NCI-H1092 (cell line): ENCODE results near the gene PAX7.

ENCODE experiments used
- DNase-seq: peaks from one replicate; lab custom pipeline; 2025; lab: John Stamatoyannopoulos, UW

PAX7 gene

DNA sequence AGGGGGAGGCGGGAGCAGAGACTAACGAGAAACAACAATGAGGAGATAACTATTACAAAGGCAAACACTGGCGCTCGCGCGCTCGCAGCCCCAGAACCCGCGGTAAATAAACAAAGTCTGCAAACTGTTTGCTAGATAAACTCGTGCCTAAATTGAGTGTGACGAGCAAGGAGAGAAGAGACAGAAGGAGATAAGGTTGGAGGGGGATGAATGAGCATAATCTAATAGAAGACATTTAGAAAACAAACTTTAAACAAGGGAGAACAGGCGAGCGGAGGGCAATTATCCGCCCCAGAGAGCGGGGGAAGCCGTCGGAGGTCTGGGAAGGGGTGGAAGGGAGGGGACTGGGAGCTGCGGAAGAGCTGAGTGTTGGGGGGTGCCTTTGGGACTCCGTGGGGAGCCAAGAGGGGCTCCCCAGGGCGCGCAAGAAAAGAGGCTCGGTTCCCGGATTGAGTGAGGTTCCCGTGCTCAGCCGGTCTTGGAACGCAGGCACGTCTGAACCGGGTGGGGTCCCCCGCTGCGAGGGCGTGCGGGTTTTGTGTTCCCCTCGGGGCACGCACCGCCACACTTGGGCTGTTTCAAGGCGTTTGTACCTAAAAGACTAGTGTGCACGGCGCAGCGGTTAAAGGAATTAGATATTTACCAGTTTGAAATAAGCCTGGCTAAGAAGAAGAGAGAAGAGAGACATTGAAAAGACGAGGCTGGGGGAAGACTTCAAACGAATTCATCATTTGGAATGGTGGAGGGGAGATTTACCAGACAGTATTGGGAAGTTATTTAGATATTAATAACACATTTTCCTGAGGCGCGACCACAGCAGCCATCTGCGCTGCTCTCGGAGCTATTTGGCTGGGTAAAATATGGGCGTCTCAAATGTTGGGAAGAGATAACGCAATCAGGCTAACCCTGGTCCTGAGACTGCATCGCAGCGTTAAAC lies 10.6 kb downstream of the PAX7 start:
- DNase-seq: no peak

DNA sequence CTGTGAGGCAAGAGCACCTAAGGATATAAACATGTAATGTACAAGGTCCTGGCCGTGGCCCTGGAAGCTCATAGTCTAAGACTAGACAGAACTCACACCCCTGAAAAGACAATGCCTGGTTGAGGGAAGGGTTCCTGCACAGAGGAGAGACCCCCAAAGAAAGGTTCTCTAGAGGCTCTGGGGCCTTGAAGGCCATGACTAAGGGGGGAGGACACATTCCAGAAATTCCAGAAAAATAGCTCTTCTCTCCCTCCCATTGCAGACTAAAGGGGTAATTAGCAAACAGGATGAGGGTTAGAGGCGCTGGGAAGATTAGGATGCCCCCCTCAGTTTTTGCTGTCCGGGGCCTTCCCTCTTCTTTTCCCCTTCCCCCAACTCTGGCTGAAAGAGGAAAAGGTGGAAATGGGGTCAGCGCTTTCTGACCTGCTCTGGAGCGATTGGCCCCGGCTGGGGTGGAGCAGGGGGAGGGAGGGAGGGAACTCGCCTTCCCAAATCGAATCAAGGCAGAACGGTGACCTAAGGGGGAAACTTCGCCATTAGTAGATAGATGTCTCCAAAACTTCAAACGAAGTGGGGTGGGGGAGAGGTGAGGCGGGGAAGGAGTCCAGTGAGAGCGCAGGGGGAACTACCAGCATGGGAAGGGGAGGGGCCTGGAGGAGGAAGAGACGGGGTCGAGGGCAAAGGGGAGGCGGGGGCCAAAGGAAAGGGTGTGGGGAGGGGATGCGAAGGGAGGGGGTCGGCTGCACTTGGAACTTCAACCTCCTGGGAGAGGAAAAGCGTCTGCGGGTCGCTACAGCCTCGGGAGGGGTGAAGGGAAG lies 11.8 kb downstream of the PAX7 start:
- no peak for DNase-seq

DNA sequence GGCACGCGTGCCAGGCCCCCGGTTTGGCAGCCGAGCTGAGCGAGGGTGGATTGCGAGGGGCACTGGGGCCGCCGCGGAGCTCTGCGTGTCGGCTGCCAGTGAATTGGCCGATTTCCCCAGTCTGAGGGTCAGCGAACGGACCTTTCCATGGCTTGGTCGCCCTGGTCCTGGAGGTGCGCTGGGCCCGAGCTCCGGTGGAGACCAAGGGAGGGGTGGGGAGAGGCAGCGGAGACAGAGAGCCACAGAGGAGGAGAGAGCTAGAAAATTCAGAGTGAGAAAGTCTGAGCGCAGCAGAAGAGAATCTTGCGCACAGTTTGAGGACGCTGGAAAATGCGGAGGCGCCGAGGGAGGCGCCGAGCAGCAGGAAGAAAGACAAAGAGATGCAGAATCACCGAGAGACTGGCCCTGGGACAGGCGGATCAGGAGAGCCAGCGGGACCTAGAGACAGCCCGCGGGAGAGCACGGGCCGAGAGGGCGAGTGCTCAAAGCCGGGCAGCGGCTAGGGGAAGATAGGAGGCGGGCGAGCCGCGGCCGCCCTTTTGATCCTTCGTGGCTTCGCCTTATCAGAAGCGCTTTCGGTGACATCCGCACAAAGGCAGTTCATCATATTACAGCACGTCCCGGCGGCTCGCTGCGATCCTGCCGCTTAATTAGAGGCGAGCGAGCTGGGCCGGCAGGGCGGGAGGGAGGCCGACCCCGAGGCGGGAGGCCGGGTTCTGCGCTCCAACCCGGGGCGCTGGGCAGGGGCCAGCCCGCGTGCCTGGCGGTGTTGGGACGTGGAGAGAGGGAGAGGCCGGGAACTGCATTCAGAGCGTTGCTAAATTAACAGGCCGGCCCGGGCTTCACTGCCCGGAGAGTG lies 12.7 kb downstream of the PAX7 start:
- DNase-seq: no peak

DNA sequence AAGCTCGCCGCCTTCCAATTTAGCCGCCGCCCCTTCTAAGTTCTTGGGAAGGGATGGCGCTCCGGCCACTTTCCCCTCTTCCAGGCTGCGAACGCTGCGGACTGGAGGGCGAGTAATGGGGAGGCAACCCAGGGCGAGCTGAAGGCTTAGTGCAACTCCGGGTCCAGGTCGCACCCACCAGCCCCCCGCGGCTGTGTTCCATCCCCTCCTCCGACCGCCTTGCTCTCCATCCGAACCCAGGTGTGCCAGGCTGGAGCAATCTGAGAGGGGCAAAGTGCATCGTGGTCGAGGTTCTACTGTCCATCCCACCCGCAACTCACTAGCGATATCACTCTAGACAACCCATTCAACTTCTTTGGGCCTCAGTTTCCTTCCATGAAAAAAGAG lies 13.4 kb downstream of the PAX7 start:
- DNase-seq: no peak

DNA sequence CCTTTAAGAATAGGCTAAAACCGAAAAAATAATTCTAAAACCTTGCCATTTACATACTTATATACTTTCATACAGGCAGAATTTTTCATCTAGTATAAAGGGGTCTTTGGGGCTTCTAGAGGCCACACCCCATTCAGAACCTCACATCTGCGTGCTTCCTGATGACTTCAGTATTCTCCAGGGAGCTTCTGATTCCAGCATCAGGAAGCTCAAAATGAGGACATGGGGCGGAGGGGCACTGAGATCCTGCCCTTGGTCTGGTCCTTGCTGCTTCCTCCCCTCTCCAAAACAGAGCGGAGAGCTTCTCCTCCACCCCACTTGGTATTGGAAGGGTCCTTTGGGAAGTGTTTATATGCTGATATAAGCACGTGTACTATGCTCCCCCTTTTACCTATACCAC lies 13.8 kb downstream of the PAX7 start:
- DNase-seq: no peak

DNA sequence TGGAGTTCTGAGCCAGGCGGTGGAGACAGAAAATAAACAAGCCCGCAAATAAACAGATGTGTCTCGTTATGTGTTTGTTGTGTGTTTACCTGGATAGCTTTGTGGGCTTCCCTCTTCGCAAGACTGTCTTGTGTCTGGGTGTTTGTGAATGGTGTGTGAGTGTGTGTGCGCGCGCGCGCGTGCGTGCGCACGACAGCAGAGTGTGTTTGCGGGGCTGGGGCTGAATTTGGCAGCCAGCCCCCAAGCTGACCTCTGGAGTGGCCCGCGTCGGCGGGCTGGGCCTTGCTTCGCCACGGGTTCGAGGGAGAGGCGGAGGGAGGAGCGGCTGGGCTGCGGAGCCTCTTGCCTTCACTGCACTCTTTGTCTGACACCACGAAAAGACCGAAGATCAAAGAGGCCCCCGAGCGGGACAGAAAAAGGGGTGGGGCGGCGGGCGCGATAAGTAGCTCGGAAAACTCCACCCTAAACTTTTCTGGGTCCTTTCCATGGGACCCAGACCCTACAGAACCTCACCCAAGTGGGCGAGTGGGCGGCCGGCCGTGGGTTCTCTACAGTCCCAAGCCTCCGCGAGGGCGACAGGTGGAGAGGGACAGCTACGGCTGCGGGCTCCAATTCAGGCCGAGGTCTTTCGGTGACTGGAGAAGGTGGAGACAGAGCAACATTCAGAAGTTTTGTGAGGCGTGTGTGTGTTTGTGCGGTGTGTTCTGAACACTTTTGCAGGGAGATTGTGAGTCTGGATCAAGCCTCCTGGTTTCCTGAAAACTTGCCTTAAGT lies 14.5 kb downstream of the PAX7 start:
- no peak for DNase-seq

DNA sequence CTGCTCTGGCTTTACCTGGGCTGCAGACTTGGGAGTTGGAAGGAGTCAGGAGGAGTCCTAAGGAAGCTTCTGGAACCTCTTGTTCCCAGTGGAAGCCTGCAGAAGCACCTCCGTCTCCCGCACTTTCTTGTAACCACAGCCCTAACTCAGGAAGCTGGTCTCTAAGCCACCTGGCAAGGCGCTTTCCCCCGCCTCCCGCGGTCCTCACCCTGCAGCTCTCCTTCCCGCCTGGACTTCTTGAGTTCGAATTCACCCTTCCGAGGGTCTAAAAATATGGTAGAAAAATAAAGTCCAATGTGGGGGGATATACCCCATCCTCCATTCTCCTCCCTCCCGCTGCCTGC lies 15.1 kb downstream of the PAX7 start:
- DNase-seq: no peak

DNA sequence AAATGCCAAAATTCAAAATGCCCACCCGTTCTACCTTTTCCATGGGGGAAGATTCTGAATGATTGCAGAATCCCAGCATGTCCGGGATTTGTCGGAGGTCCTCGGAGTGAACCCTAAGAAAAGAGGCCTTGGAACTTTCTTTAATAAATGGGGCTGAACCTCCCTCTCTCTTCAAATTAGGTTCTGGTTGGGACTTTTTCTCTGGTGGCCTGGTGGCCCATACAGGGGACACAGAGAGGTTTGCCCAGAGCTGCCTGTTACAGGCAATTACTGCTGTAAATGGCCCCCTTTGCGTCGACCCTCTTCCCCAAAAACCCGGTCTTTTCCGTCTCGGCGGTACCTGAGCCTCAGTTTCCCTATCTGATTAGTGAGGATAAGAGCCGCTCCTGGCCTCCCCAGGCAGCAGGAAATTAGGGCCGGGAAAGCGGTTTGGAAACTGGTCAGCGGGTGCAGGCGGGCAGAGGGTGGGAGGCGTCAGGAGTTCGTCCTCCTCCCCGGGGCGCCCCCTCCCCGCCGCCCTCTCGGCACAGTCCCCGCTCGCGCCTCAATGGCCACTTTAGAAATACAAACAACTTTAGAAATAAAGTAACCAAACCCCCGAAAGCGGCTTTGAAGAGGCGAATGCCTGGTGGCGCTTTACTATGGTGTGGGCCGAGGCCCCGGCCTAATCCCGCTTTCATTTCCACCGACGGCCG lies 15.6 kb downstream of the PAX7 start:
- no peak for DNase-seq

DNA sequence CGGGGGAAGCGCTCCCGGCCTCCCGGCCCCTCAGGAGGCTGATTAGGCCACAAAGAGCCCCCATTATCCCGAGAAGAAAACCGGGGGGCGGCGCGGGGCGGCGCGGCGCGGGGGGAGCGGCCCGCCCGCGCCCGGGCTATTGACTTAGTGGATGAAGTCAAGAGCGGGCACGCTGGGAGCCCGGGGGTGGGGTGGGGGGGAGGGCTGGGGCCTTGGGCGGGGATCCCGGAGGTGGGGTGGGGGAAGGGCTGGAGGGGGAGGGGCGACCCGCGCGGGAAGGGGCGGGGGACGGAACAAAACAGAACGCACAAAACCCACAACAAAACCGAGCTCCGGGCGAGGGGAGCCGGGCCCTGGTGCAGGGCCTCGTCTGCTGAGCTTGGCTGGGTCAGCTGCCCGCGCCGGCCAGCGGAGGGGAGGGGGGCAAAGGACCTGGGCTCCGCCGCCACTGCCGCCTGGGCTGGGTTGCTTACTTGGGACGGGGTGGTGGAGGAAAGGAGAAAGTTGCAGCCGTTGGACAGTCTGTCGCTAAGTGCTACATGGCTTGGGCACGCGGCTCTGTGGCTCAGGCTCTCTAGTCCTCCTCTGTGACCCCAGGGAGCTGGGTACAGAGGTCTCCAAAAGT lies 16.3 kb downstream of the PAX7 start:
- no peak for DNase-seq

DNA sequence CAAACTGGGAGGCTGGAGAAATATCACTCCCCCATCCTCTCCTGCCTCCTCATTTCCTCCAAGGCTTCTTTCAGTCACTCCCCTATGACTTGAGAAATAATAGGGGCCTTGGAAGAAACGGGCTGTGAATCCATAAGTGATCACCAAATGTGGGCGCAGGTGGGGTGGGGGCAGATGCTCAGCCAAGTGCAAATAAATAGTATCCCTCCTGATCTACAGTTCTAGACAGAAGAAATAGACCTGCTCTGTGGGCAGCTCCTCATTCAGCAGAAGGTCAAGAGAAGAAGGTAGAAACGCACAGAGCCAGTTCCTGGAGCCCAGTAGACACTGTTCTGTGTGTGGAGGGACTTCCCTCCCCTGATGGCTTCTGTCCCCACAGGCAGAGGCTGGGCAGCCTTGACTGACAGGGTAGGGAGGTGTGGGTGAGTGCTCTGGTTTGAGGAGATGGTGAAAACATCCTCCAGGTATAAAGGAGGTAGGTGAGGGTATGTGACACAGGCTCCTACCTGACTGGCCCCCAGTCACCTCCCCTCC lies 17.1 kb downstream of the PAX7 start:
- no peak for DNase-seq

DNA sequence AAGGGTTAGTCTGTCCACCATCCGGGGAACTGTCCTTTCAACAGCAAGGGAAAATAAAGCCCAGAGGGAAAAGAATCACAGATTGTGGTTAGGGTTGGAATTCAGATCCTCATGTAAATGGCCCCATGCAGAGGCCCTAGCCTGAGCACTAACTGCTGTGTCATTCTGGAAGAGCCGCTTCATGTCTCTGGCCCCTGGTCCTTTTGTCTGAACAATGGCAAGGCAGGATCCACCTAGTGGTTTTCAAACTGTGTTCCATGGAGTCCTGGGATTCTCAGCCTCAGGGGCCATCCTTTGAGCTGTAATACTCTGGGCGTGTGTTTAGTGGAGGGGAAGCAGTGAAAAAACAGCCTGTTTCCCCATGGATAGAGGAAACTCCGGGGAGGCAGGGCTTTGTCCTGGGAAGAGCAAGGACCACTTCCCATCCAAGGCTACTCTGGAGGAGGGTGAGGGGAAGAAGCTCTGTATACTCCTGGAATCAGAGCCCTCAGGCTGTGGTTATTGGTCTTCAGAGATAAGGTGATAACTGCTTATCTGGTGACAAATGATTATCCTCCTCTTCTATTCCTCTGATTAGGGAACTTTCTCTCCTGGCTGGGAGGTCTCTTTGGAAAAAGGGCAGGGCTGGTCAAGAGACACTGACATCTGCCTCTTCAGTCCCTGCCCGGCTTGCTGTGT lies 19.2 kb downstream of the PAX7 start:
- DNase-seq: no peak

DNA sequence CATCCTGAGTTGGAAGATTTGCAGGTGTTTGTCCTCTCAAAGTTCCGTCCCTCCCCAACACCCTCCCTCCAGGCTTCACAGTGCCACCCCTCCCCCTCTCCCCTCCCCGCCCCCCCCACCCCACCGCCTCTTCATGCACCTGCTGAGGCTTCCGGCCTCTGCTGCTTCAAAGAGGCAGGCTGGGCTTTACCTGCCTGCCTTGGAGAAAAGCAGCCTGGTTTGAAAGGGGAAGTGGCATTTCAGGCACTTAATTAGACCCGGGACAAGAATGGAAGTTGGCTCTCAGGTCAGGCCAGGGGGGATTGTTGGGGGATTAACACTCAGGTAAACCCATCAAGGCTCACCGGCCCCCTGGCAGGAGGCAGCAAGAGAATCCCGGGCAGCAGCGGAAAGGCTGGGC lies 21.1 kb downstream of the PAX7 start:
- no peak for DNase-seq

DNA sequence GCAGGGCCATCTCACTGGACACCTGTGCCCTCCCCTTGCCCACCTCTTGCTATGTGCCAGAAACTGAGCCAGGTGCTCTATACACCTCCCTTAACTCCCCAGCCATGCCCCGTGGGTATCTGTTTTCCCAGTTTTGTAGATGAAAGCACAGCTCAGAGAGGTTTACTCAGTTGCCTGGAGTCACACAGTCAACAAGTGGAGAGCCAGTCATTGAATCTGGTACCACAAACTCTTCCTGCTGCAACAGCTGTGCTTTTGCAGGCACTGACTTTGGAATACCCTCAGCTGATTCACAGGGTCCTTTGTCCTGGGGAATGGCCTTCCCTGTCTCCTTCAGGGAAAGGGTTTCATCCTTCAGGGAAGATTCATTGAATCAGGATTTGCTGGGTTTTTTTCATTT lies 22.1 kb downstream of the PAX7 start:
- DNase-seq: no peak

DNA sequence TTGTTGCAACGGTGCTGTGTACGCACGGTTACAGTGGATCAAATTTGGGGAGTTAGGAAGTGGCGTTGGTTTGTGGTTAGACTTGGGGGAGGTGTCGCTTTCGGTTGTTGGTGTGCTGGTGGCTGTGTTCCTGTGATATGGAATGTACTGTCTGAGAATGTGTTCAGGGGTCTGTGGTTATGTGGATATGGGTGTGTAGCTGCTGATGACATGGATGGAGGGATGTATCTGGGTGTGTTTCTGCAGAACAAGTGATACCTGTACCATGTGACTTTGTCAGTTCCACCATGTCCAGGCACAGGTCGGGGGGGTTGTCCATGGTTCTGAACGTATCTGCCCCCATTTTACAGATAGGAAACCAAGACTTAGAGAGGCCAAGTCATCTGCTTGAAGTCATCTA lies 22.7 kb downstream of the PAX7 start:
- no peak for DNase-seq

DNA sequence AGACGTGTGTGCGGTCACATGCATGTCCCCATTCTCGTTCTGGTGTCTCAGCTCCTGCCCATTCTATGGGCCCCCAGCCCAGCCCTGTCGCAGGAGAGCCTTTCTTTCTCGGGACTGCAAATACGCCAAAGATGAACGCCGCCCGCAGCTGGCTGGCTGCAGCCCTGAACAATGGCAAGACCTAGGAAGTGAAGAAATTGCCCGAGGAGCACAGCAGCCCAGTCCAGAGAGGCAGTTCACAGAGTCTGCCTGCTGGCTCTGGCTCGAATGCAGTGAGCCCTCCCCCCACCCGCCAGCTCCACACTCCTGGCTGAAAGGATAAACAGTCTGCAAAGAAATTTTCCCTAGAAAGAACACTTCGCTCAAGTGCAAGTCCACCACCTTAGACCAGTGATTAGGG lies 23.3 kb downstream of the PAX7 start:
- no peak for DNase-seq

DNA sequence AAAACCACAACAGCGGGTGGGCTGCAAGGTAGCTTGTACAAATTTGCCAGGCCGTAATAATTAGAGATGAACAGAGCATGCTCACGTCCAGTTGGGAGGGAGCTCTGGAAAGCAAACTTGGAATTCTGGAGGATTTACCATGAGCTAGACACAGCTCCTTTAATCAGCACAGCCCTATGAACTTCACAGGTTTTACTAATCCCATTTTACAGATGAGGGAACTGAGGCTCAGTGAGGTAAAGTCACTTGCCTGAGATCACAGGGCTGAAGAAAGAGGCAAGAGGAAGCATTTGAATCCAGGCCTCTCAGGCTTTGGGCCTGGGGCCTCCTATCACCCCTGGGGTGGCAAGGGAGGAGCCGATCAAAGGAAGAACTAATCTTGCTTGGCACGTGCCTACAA lies 24.0 kb downstream of the PAX7 start:
- no peak for DNase-seq

DNA sequence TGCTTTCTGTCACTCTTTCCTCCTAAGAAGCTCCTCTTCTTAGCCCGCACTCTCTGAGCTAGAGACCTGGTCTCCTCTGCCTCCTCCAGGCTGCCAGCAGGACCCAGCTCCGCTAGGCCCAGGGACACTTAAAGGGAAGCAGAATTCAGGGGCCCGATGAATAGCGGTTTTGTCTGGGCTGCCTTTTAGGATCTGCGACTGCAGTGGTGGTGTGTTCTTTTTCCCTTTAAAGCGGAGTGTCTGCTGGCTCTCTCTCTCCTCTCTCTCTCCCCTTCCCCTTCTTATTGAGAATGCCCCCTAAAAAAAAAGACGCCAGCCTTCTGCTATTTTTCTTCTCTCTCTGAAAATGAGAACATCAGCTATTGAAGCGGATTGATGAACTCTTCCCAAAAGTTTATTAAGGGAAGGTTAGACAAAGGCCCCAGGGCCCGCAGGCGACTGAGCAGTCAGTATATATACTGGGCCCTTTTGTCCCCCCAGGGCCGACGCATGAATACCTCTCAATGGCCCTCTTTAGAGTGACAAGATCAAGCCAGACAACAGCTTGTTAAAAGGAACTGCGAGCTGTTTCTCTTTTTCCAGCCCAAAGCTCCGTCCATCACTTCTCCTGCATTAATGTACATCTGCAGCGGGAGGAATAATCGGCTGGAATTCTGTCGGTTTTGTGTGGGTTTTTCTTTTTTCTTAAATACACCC lies 27.0 kb downstream of the PAX7 start:
- no peak for DNase-seq

DNA sequence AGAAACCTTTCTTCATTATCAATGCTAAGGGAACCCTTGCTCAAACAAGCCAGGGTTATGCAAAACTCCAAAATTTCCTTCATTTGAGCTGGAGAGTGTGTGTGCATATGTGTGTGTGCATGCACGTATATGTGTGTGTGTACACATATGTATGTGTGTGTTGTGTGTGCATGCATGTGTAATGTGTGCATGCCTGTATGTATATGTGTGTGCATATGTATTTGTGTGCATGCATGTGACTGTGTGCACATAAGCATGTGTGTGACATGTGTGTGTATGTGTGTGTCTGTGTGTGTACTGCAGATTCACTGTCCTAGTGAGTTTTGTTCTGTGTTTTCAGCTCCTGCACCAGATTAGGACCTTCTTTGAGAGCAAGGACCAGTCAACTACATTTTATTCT lies 28.2 kb downstream of the PAX7 start:
- no peak for DNase-seq
